Measurements from ENCODE around the gene CBX4.

GRCh38 chr17:79799174-79799537 lies 40.1 kb downstream of the CBX4 start:
- TF ChIP-seq CTCF (IDR thresholded peaks at IDR 0.05) (no peak), EP300 (IDR thresholded peaks at IDR 0.05) (no peak), POLR2A (IDR thresholded peaks at IDR 0.05) (no peak)

All from gastroesophageal sphincter (tissue), 3 donors.